Panc1 (cell line): ENCODE measurements around the gene PRH2. TPM values are rescaled to one million over a fixed set of nuclear protein-coding genes. Genes with fewer than 3 reads are reported as not detected.

Source experiments
- ATAC-seq: fragments of 200-7000 bp; cut with Tn5 transposase; 2 replicates; pipeline ENCODE4 v1.9.1; 2020; ENCODE audit warnings: mild to moderate bottlenecking, moderate library complexity
- BruUV-seq: library from RNA; stranded (reverse); fragments of 400-500 nt; replicated peaks from 2 replicates; lab custom pipeline; 2021; lab: Mats Ljungman, UMichigan
- CTCF ChIA-PET: fragments of 300-600 bp; sonication (Branson Sonifier 250); formaldehyde crosslinking; loops from one replicate; lab custom pipeline; 2022; ENCODE audit warnings: antibody characterized with exemption; lab: Charles Lee
- POLR2A ChIA-PET: fragments of 300-600 bp; sonication (Branson Sonifier 250); formaldehyde crosslinking; loops from one replicate; lab custom pipeline; 2022; ENCODE audit warnings: antibody characterized with exemption; lab: Charles Lee
- DNase-seq: peaks from one replicate; pipeline ENCODE4 v3.0.0-alpha.2; 2010; ENCODE audit warnings: low read depth, low spot score
- H3K27ac ChIP-seq: 2 replicates; pipeline ENCODE4 v1.5.1; 2011; ENCODE audit warnings: mild to moderate bottlenecking, low read length, inconsistent platforms
- H3K27me3 ChIP-seq: fragments of 200-500 bp; sonication (Bioruptor generic); 2 replicates; pipeline ENCODE4 v1.6.0; 2014; ENCODE audit warnings: low read length, inconsistent platforms; ENCODE audit not compliant: control insufficient read depth, insufficient read depth
- H3K36me3 ChIP-seq: fragments of 200-500 bp; sonication (Bioruptor generic); 2 replicates; pipeline ENCODE4 v1.5.1; 2014; ENCODE audit warnings: inconsistent platforms, mild to moderate bottlenecking, low read length, moderate library complexity; ENCODE audit not compliant: control insufficient read depth, insufficient read depth
- H3K4me1 ChIP-seq: 2 replicates; pipeline ENCODE4 v1.5.1; 2011; ENCODE audit warnings: inconsistent platforms, mild to moderate bottlenecking, low read length, moderate library complexity; ENCODE audit not compliant: control insufficient read depth, insufficient read depth
- H3K4me3 ChIP-seq, 2 experiments: 2 replicates each; pipeline ENCODE4 v1.5.1; 2011 to 2012; ENCODE audit warnings: low read depth in 2 of 2, low read length in 2 of 2, mild to moderate bottlenecking in 2 of 2, inconsistent platforms in 1 of 2, moderate library complexity in 1 of 2
- H3K9me3 ChIP-seq: fragments of 200-500 bp; sonication (Bioruptor generic); 2 replicates; pipeline ENCODE4 v1.5.1; 2014; ENCODE audit warnings: low read depth, mild to moderate bottlenecking, inconsistent platforms, low read length, moderate library complexity; ENCODE audit not compliant: control insufficient read depth, insufficient read depth
- POLR2AphosphoS5 ChIP-seq: IDR thresholded peaks from 2 replicates; pipeline ENCODE4 v1.6.1; 2012; ENCODE audit warnings: mild to moderate bottlenecking, low read depth, low read length, moderate library complexity
- SIN3A ChIP-seq: IDR thresholded peaks from 2 replicates; pipeline ENCODE4 v1.6.1; 2012; ENCODE audit warnings: low read depth, mild to moderate bottlenecking, low read length, moderate library complexity, borderline replicate concordance; ENCODE audit not compliant: insufficient read depth
- TCF7L2 ChIP-seq: IDR thresholded peaks from 2 replicates; pipeline ENCODE4 v1.6.1; 2011; ENCODE audit warnings: mild to moderate bottlenecking, low read depth, low read length, inconsistent platforms
- in situ Hi-C: cut with HindIII; loops from 2 replicates; pipeline ENCODE4 v1.10.0; 2016; ENCODE audit warnings: low sequenced_read_pairs, low pct_unique_long_range_greater_than_20kb
- intact Hi-C: fragments of 100-400 bp; cut with micrococcal nuclease; formaldehyde crosslinking; loops from one replicate; pipeline ENCODE4 v1.10.0; 2022; ENCODE audit not compliant: unreplicated experiment
- total RNA-seq: library from RNA; stranded (reverse); gene quantifications from one replicate; pipeline ENCODE4 v1.2.1, GENCODE V29; 2021; ENCODE audit not compliant: unreplicated experiment
- TF ChIP-seq, protein P1 (sequence below): fragments of 450-650 bp; IDR thresholded peaks from 2 replicates; pipeline ENCODE4 v1.5.1; 2017; ENCODE audit warnings: mild to moderate bottlenecking
- TF ChIP-seq, protein P2 (sequence below), 2 experiments: IDR thresholded peaks; 2 replicates each; pipeline ENCODE4 v1.6.1; 2011 to 2012; ENCODE audit warnings: low read depth in 2 of 2, control low read depth in 1 of 2, low read length in 1 of 2, mild to moderate bottlenecking in 1 of 2, moderate library complexity in 1 of 2; ENCODE audit not compliant: insufficient read depth in 1 of 2

Gene PRH2
- total RNA-seq, 1 experiment from 2014 or later: not detected

DNA sequence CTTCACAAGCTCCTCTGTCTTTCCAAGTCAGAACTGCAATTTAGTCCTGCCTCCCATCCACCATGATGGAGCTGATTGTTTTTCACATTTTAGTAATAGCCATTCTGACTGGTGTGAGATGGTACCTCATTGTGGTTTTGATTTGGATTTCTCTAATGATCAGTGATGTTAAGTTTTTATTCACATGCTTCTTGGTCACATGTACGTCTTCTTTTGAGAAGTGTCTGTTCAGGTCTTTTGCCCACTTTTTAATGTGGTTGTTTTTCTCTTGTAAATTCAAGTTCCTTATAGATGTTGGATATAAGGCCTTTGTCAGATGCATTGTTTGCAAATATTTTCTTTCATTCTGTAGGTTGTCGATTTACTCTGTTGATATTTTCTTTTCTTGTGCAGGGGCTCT, 14.1 kb downstream of the PRH2 start:
- BruUV-seq: no TSS peak
- POLR2A ChIA-PET: no interaction called here
- Histone ChIP-seq H3K27me3 (no peaks in the 10 kb centered on the region), H3K4me3 (no peak overlapping the region), H3K9me3 (no peaks in the 10 kb centered on the region), H3K4me1 (no peaks in the 10 kb centered on the region), H3K27ac (no peak overlapping the region), H3K36me3 (no peaks in the 10 kb centered on the region)
- no peak for DNase-seq
- intact Hi-C loops (no loop called here), in situ Hi-C loops (no loop called here)
- TF ChIP-seq, protein P1, sequence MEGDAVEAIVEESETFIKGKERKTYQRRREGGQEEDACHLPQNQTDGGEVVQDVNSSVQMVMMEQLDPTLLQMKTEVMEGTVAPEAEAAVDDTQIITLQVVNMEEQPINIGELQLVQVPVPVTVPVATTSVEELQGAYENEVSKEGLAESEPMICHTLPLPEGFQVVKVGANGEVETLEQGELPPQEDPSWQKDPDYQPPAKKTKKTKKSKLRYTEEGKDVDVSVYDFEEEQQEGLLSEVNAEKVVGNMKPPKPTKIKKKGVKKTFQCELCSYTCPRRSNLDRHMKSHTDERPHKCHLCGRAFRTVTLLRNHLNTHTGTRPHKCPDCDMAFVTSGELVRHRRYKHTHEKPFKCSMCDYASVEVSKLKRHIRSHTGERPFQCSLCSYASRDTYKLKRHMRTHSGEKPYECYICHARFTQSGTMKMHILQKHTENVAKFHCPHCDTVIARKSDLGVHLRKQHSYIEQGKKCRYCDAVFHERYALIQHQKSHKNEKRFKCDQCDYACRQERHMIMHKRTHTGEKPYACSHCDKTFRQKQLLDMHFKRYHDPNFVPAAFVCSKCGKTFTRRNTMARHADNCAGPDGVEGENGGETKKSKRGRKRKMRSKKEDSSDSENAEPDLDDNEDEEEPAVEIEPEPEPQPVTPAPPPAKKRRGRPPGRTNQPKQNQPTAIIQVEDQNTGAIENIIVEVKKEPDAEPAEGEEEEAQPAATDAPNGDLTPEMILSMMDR: no peak
- TF ChIP-seq, protein P2, sequence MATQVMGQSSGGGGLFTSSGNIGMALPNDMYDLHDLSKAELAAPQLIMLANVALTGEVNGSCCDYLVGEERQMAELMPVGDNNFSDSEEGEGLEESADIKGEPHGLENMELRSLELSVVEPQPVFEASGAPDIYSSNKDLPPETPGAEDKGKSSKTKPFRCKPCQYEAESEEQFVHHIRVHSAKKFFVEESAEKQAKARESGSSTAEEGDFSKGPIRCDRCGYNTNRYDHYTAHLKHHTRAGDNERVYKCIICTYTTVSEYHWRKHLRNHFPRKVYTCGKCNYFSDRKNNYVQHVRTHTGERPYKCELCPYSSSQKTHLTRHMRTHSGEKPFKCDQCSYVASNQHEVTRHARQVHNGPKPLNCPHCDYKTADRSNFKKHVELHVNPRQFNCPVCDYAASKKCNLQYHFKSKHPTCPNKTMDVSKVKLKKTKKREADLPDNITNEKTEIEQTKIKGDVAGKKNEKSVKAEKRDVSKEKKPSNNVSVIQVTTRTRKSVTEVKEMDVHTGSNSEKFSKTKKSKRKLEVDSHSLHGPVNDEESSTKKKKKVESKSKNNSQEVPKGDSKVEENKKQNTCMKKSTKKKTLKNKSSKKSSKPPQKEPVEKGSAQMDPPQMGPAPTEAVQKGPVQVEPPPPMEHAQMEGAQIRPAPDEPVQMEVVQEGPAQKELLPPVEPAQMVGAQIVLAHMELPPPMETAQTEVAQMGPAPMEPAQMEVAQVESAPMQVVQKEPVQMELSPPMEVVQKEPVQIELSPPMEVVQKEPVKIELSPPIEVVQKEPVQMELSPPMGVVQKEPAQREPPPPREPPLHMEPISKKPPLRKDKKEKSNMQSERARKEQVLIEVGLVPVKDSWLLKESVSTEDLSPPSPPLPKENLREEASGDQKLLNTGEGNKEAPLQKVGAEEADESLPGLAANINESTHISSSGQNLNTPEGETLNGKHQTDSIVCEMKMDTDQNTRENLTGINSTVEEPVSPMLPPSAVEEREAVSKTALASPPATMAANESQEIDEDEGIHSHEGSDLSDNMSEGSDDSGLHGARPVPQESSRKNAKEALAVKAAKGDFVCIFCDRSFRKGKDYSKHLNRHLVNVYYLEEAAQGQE (IDR thresholded peaks at IDR 0.05; ENCODE audit: insufficient read depth in 1 of 2, low read depth in 2 of 2, low read length in 1 of 2): no peak
- TF ChIP-seq TCF7L2 (no peak), SIN3A (no peak), POLR2AphosphoS5 (no peak)
- ATAC-seq: no peak
- CTCF ChIA-PET: interaction anchor here (0.6 kb wide), 1 partner anchor 605 kb away, joined by 3 read pairs; no protein-coding TSS in a partner anchor

DNA sequence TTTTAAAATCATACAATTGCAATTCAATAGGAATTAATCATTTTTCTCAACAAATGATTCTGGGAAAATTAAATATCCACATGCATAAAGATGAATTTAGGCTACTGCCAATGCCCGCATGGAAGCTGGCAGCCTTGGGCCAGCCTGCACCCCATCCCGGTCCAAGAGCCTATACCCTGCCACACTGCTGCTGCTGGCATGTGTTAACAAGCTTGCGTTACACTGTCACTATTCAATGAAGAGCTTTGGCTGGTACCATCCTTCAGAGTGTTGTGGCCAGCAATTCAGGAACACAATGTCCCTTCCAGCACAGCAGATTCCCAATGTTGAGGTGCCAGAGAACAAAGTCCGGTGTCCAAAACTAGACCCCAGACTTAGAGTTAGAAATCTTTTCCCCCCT, 23.6 kb downstream of the PRH2 start:
- H3K4me3 ChIP-seq: no peak overlapping the region
- CTCF ChIA-PET: no interaction called here
- POLR2A ChIA-PET: no interaction called here
- BruUV-seq: no TSS peak
- DNase-seq: no peak
- no peaks in the 10 kb centered on the region for H3K27me3 ChIP-seq
- ATAC-seq: no peak
- H3K36me3 ChIP-seq: no peaks in the 10 kb centered on the region
- H3K4me1 ChIP-seq: no peaks in the 10 kb centered on the region
- H3K9me3 ChIP-seq: no peaks in the 10 kb centered on the region
- intact Hi-C loops: no loop called here
- H3K27ac ChIP-seq: no peak overlapping the region
- TF ChIP-seq SIN3A: no peak
- TF ChIP-seq, protein P2 (IDR thresholded peaks at IDR 0.05; ENCODE audit: insufficient read depth in 1 of 2, low read depth in 2 of 2, low read length in 1 of 2): no peak
- no peak for TF ChIP-seq POLR2AphosphoS5
- in situ Hi-C loops: no loop called here
